Measurements from ENCODE around the gene RBM4B. TPM values are rescaled to one million over a fixed set of nuclear protein-coding genes. Genes with fewer than 3 reads are reported as not detected.
"Not testable (repeated sequence)": the region's sequence is repeated elsewhere in the genome, so short reads cannot be mapped to it uniquely, and the experiment has no call there.

The RBM4B gene
- total RNA-seq, 1 donor from 2014 or later: 16.9 TPM

DNA sequence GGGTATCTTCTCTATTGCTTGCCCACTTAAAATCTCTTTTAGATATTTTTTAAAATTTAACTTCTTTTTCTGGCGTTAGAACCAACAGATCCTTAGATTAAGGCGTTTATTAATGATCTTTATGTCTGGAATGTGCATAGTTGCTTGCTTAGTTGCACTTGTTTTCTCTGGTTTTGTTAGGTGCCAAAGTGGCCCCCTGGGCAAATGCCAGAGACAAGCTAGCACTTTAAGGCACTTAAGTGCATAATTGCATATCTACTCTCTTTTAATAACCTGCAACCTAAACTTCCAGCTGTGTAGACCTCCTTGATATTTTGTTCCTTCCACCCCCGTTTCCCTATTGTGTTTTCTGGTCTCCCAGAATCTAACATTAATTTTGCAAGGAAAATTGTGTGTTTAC lies 35.9 kb downstream of the RBM4B start:
- no peak for DNase-seq (ENCODE audit: low read depth, low spot score)

DNA sequence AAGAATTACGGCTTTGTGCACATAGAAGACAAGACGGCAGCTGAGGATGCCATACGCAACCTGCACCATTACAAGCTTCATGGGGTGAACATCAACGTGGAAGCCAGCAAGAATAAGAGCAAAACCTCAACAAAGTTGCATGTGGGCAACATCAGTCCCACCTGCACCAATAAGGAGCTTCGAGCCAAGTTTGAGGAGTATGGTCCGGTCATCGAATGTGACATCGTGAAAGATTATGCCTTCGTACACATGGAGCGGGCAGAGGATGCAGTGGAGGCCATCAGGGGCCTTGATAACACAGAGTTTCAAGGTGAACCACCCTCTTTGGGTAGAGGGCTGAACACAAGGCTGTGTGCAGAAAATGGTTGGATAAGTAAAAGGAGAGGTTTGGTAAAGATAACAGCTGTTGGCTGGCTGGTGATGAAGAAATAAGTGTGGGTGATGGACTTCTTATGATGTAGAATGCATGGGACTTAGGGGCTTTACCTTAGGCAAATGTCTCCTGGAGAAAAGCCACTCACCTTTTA lies 37.8 kb downstream of the RBM4B start:
- not testable (repeated sequence) for DNase-seq (ENCODE audit: low read depth, low spot score)

DNA sequence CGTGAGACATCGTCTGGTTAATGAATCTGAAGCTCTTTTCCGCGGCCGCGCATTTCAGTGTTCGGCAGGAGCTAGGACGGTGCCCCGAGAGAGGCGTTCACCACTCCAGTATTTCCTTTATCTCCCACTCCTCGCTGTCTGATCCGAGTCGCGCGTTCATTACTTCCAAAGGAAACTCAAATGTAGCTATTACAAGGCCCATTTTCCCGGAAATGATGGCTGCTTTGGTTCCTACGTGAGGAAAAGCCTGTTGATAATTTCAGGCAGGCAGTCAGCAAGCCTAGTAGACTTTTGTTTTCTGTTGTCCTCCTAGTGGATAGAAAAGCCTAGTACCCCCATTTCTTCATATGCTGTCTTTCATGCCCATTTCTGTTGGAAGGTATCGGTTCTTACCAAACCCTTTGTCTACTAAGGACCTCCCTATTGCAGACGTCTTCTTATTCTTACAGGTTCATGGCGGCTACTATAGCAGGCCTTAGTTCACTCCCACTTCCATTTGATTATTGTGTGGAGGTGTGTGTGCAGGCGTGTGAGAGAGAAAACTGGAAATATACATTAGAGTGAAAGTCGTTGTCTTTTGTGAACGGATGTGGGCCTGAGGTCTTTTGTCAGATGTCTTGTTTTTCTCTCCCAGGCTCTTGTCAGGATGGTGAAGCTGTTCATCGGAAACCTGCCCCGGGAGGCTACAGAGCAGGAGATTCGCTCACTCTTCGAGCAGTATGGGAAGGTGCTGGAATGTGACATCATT lies 38.4 kb downstream of the RBM4B start:
- no peak for DNase-seq (ENCODE audit: low read depth, low spot score)

DNA sequence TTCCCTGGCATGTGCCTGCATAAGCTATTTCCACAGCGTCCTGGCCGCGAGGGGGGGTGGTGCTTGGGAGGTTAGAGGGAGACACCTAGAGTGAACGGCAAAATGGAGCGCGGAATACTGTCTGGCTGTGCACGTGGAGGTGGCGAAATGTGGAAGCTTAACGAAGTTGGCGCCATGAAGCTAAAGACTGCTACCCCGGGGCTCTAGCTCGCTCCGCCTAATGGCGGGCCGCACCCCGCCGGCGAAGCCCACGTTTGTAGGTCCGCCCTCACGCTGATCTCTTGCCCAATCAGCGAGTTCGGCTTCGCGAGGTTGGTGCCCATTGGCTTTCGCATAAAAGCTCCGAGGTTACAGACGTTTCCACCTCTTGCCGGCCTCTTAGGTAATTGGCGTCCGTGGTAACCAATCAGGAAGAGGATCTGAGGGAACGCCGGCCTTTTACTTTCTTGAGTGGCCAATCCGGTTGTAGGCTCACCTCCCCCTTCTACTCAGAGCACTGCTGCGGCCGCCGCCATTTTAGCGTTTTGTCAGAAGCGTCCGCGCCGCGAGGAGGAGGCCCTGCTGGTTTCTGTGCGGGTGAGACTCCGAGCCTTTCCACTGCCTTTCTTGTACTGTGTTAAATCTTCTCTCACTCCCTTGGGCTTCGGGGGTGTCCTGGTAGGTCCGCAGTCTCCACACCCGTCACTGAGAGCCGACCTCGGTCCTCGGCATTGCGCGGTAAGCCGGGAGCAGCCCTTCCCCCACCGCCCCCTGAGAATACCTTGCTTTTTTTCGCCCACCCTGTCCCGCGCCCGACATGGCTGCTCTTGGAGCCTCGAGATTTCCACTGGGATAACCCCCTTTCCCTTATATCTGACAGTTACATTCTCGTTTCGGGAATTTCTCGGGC lies 39.3 kb downstream of the RBM4B start, which contains the start of gene RBM4:
TSS of gene RBM4 (plus strand) at position 527 of the 889 bp plus-strand sequence. CDS start 1,009 bp downstream, outside the sequence.
- peak; percentile 100 for DNase-seq (ENCODE audit: low read depth, low spot score)

DNA sequence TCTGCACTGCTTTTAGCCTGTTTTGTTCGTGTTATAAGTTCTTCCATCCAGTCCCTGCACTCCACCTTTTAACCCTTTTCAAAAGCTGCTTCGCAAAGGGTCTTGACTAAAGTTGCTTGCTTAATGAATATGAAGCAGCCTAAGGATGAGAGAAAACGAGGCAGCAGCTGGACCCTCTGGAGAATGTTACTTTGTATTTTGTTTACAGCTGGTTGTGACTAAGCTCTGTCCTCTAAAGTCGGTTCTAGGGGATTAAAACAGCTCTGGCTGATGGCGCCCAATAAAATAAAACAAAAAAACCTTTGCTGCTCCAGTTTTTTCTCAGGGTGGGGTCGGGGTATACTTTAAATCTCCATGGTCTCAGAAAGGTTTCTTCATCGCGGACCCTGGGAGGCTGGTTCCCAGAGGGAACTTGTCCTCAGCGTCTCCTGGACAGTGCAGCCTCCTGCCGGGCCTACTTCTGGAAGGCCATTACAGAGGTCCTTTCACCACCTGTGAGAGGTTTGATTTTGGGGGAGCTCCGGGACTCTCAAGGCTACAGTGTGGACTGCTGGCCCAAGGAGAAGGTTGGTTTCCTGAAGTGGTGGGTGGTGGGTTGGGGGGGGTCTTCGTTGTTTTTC lies 40.0 kb downstream of the RBM4B start:
- no peak for DNase-seq (ENCODE audit: low read depth, low spot score)

DNA sequence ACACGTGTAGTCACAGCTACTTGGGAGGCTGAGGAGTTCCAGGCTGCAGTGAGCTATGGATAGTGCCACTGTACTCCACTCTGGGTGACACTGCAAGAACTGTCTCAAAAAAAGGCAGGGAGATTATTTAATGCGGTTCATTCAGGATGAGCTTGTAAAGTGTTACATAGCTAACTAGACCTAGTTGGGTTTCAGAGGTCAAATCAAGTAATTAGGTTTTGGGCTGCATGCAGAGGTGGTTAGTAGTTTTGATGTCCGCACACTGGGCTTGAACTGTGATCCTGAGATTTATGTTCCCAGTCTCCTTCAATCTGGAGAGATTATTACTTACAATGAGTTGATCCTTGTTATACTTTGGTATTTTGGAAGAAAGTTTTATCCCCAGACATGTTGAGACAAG lies 41.3 kb downstream of the RBM4B start:
- DNase-seq (ENCODE audit: low read depth, low spot score): no peak

DNA sequence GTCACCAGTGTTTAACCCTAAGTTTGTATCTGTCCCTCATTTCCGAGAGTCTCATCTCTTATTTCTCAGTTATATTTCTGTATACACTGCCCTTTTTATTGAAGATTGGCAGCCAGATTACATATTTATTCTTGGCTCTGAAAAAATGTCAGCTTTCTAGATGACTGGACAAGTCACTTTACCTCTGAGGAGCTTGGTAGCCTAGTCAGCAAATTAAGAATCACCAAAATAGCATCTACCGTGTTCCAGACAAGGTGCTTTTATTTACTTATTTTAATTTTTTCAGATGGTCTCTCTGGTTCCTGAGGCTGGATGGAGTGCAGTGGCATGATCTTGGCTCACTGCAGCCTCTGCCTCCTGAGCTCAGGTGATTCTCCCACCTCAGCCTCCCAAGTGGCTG lies 44.7 kb downstream of the RBM4B start:
- no peak for DNase-seq (ENCODE audit: low read depth, low spot score)

DNA sequence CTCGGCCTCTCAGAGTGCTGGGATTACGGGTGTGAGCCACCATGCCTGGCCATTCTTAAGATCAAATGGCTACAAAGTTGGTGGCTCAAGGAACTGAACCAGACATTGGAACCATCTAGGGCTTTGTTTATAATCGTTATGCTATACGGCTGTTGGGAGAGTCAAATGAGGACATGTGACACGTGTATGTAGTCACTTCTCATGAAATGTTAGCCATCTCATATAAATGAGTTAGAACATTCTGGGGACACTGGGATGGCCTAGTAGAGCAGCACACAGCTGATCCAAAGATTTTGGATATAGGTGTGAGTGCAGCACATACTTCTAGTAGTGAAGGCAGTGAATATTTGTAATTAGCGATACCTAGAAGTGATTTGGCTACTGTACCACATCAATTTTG lies 45.8 kb downstream of the RBM4B start:
- DNase-seq (ENCODE audit: low read depth, low spot score): no peak

DNA sequence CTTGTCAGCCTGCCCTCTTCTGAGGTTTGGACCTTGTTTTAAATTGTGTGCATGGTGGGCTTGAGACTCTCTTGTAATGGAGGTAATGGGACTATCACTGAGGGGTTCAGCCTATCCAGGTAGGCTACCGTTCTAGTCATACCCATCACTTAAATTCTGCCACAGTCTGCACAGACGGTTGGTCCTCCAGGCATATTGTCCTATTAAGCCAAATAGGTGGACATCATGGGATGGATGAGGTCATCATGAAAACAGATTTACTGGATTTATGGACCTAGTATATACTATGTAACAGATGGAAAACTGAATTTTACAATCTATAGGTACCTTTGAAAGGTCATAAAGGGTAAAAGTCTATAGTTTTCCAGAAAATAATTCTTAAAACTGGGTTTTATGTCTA lies 48.3 kb downstream of the RBM4B start:
- DNase-seq (ENCODE audit: low read depth, low spot score): no peak

DNA sequence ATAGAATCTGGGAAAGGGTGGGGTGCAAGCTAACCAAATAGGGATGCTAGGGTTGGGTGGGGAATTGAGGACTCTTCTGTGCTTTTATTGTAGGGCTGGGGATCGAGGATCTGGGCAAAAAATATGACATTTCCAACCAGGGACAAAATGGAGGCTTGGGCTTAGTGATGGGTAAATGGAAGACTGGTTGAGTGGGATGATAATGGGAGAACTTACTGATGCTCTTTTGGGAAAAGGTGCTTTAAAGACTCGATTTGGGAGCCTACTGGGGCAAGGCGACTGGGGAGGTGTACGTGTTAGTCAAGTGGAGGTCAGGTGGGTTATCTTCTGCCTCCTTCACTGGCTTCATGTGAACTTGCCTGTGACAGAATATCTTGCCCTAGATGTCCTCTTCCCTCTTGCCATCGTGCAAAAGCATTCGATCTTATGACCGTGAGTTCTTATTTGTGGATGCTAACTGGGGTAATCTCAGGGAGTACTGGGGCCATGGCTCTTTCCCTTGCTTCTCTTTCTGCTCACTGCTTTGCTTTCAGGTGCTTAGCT lies 49.6 kb downstream of the RBM4B start:
- DNase-seq (ENCODE audit: low read depth, low spot score): no peak

DNA sequence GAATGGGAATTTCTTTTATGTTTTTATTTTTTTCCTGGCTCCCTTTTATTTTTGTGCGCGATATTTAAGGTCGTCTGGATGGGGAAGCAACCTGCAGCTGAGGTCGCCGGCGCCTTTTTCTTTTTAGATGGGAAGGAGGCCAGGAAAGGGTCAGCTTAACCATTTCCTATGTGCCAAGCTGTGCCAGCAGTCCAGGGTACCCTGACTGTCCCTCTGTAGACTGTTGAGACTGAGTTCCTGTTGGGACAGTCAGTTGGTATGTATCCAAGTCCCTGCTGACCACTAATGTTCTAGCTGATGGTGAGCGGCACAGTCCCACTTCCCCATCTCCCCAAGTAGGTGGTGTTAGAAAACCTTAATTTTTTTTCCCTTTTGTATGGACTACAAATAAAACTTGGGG lies 50.8 kb downstream of the RBM4B start:
- DNase-seq (ENCODE audit: low read depth, low spot score): no peak

DNA sequence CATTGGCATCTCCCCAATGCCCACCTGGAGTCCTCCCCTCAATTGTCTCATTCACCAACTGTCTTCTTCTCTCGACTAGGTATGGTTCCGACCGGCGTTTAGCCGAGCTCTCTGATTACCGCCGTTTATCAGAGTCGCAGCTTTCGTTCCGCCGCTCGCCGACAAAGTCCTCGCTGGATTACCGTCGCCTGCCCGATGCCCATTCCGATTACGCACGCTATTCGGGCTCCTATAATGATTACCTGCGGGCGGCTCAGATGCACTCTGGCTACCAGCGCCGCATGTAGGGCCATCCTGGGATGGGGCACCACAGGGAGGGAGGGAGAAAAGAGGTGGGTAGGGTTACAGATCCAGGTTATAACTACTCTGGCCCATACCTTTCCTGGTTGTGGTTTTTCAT lies 51.3 kb downstream of the RBM4B start:
- DNase-seq (ENCODE audit: low read depth, low spot score): no peak

DNA sequence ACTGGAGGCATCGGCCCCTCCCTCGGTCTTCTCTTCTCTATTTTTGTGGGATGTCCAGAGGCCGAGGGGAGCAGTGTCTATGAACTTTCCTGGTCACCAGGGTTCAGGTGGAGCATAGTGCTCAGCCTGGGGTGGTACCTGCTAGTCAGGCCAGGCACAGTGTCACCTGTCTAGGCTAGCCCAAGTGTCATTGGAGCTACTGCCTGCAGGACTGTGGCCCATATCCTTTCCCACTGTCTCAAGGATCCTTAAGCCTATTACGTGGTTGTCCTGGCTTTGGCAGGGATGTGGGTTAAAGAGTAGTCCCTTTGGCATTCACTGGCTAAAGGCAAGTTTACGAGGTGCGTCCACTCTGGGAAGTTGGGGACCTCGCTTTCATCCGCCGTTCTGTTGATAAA lies 51.9 kb downstream of the RBM4B start:
- no peak for DNase-seq (ENCODE audit: low read depth, low spot score)

DNA sequence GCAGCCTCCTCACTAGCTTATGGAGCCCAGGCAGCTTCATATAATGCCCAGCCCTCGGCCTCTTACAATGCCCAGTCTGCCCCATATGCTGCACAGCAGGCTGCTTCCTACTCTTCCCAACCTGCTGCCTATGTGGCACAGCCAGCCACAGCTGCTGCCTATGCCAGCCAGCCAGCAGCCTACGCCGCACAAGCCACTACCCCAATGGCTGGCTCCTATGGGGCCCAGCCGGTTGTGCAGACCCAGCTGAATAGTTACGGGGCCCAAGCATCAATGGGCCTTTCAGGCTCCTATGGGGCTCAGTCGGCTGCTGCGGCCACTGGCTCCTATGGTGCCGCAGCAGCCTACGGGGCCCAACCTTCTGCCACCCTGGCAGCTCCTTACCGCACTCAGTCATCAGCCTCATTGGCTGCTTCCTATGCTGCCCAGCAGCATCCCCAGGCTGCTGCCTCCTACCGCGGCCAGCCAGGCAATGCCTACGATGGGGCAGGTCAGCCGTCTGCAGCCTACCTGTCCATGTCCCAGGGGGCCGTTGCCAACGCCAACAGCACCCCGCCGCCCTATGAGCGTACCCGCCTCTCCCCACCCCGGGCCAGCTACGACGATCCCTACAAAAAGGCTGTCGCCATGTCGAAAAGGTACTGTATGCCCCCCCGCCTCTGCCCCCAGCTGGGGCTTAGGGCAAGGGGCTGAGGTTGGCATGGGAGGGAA lies 52.5 kb downstream of the RBM4B start:
- no peak for DNase-seq (ENCODE audit: low read depth, low spot score)

DNA sequence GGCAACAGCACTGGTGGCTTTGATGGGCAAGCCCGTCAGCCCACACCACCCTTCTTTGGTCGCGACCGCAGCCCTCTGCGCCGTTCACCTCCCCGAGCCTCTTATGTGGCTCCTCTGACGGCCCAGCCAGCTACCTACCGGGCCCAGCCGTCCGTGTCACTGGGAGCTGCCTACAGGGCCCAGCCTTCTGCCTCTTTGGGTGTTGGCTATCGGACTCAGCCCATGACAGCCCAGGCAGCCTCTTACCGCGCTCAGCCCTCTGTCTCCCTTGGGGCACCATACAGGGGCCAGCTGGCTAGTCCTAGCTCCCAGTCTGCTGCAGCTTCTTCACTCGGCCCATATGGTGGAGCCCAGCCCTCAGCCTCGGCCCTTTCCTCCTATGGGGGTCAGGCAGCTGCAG lies 53.2 kb downstream of the RBM4B start:
- DNase-seq (ENCODE audit: low read depth, low spot score): no peak

DNA sequence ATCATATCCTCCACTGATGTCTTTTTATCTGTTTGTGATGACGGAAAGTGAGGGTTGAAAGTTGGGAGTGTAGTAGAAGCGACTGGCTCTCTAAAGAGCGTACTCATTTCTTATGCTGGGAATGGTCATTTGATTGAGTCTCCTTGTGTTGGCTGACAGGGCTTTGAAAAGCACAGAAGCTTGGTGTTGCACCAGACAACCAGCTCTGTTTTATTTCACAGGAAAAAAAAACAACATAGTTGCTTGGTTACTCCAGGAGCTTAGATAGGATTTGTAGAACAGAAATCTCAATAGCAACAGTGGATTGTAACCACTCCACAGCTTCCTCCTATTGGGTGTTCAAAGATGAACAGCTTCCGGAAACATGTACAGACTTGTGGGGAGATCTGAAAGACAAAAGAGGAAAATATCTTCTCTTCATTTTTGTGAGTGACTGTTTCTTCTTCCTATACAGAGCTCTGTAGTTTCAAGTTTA lies 58.6 kb downstream of the RBM4B start:
- DNase-seq (ENCODE audit: low read depth, low spot score): peak; percentile 56

DNA sequence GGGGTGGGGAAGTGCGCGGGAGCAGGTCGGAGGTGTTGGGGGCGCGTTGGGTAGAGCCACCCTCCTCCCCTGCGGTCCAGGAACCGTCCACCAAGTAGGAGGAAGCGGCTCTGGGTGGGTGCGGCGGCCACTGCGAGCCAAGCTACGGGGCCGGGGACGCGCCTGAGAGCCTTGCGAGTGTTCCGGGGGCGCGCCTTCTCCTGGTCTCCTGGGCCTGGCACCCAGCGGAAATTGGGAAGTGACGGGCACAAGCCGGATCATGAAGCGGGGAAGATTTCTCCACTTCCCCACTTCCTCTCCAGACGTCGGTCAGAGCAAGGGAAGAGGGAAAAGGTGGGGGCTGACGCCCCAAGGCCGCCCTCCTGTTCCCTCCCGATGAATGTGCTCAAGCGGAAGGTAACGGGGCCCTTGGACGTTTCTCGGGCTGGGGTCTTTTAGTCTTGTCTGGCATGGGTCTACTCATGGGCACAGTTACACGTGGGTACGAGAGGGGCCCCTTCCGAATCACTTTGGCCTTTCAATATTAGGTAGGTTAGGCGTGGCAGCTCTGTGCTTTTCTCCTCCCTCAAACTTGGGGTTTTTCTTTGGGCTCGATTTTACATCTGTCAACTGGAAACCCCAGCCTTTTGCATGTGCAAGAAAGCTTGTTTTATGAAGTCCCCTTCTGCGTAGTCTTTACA lies 60.4 kb downstream of the RBM4B start:
- DNase-seq (ENCODE audit: low read depth, low spot score): no peak

DNA sequence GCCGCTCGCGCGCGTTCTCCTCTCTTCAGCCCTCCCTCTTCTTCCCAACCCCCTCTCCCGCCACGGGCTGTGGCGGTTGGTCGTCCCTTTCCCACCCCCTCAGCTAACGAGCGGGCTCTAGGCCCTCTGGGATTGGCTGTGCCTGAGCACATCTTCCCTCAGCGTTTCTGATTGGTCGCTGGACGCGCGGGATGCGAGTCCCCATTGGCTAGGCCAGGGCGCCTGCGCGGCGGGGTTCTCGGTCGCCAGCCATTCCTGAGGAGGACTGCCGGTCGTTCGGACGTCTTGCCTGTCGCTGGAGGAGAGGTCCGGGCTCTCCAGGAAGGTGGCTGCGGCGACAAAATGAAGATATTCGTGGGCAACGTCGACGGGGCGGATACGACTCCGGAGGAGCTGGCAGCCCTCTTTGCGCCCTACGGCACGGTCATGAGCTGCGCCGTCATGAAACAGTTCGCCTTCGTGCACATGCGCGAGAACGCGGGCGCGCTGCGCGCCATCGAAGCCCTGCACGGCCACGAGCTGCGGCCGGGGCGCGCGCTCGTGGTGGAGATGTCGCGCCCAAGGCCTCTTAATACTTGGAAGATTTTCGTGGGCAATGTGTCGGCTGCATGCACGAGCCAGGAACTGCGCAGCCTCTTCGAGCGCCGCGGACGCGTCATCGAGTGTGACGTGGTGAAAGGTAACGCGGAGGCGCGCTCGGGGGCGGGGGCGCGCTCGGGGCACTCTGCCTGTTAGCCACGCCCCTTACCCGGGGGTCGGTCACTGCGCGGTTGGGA lies 61.1 kb downstream of the RBM4B start, which contains the start of gene RBM14:
TSS of gene RBM14 (plus strand) at position 252 of the 776 bp plus-strand sequence. CDS start at position 343, 91 bp downstream.
- peak; percentile 98 for DNase-seq (ENCODE audit: low read depth, low spot score)
